ENCODE measurements around the gene PDZD8.

GRCh38 chr10:117294039-117294645 lies 81.1 kb downstream of the PDZD8 start:
- TF ChIP-seq CTCF (conservative IDR thresholded peaks at IDR 0.05 in 1 of 2, IDR thresholded peaks at IDR 0.05 in 1 of 2; ENCODE audit: low read depth in 1 of 2, low read length in 2 of 2) (no peak), EZH2 (IDR thresholded peaks at IDR 0.05; ENCODE audit: low read length, missing control alignments) (no peak)

All from fibroblast of lung (primary cell).